Measurements from ENCODE around the gene ZC3H12D.

Gene ZC3H12D

DNA sequence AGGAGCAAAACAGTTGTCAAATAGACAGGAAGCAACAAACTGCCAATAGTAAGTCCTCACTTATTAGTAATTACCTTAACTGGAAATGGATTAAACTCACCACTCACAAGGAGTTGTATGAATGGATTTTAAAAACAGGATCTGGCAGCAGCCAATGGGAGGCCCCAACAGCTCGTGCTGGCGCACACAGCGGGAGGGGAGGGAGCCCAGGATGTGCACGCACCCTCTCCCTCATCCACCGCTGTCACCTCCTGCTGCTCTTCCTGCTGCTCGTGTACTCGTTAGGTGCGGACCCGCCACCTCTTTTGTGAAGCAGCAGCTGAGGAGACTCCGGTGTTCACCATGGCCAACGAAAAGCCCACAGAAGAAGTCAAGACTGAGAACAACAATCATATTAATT lies 84.8 kb downstream of the ZC3H12D start, which contains the start of gene SUMO4:
Gene SUMO4, plus strand, starts transcription at position 213 of the 400 bp plus-strand sequence. Its CDS starts 130 bp downstream, at position 343.
- no peak for DNase-seq

DNA sequence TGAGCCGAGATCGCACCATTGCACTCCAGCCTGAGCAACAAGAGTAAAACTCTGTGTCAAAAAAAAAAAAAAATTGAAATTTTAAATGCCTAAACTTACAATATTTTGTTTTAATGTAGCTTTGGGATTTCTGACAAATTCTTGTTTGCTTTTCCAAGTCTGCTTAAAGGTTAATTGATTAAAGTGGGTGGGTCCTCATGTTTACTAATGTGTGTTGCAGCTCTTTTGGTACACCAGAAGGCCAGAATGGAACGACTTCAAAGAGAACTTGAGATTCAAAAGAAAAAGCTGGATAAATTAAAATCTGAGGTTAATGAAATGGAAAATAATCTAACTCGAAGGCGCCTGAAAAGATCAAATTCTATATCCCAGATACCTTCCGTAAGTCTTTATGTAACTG lies 87.4 kb downstream of the ZC3H12D start:
- DNase-seq, result no peak
